GM21423 (cell line): ENCODE measurements around the gene KLF7.

Source experiments
- ATAC-seq: cut with Tn5 transposase; IDR thresholded peaks from one replicate; pipeline ENCODE4 v1.9.1; 2021; ENCODE audit warnings: mild to moderate bottlenecking, moderate library complexity; ENCODE audit not compliant: unreplicated experiment

KLF7 gene

GRCh38 chr2:207150284-207150683 is 15.5 kb downstream of the KLF7 start:
- no peak for ATAC-seq

GRCh38 chr2:207149249-207150213 is 16.2 kb downstream of the KLF7 start:
- ATAC-seq, result peak; percentile 90

GRCh38 chr2:207148020-207148419 is 17.7 kb downstream of the KLF7 start:
- no peak for ATAC-seq

GRCh38 chr2:207144173-207144785 is 21.5 kb downstream of the KLF7 start:
- no peak for ATAC-seq

GRCh38 chr2:207143215-207144172 is 22.3 kb downstream of the KLF7 start:
- ATAC-seq, result peak; percentile 47

GRCh38 chr2:207142461-207142860 is 23.3 kb downstream of the KLF7 start:
- ATAC-seq, result no peak

- ATAC-seq, result no peak
Measured at GRCh38 chr2:207141386-207141785, 24.4 kb downstream of the KLF7 start.

GRCh38 chr2:207140265-207140664 is 25.5 kb downstream of the KLF7 start:
- no peak for ATAC-seq

- no peak for ATAC-seq
Measured at GRCh38 chr2:207139552-207139951, 26.2 kb downstream of the KLF7 start.

GRCh38 chr2:207138627-207139297 is 27.0 kb downstream of the KLF7 start:
- ATAC-seq, result no peak

GRCh38 chr2:207137596-207138337 is 28.0 kb downstream of the KLF7 start:
- ATAC-seq, result no peak

GRCh38 chr2:207136874-207137273 is 28.9 kb downstream of the KLF7 start:
- ATAC-seq, result no peak

- no peak for ATAC-seq
Measured at GRCh38 chr2:207135801-207136457, 29.8 kb downstream of the KLF7 start.

GRCh38 chr2:207135340-207135739 is 30.4 kb downstream of the KLF7 start:
- no peak for ATAC-seq

- ATAC-seq, result no peak
Measured at GRCh38 chr2:207133820-207134519, 31.8 kb downstream of the KLF7 start.

GRCh38 chr2:207133458-207133819 is 32.3 kb downstream of the KLF7 start:
- no peak for ATAC-seq

GRCh38 chr2:207132019-207132418 is 33.7 kb downstream of the KLF7 start:
- no peak for ATAC-seq

GRCh38 chr2:207131594-207131993 is 34.2 kb downstream of the KLF7 start:
- ATAC-seq, result no peak
